ENCODE measurements around the gene RCL1. TPM values are rescaled to one million over a fixed set of nuclear protein-coding genes. Genes with fewer than 3 reads are reported as not detected.

Gene RCL1
- total RNA-seq, 1 experiment from 2014 or later, result 52.2 TPM

GRCh38 chr9:4864234-4864661 lies 71.5 kb downstream of the RCL1 start:
- no peak for TF ChIP-seq EZH2phosphoT487 (IDR thresholded peaks at IDR 0.05; ENCODE audit: borderline replicate concordance, low read length)
- no peak for TF ChIP-seq CTCF (conservative IDR thresholded peaks at IDR 0.05; ENCODE audit: low read depth, low read length)
- no peak for TF ChIP-seq EZH2 (IDR thresholded peaks at IDR 0.05; ENCODE audit: low read length, unreplicated experiment)
- DNase-seq (no peak), ATAC-seq (no peak)
- ChIA-PET POLR2A (ENCODE audit: unreplicated experiment) (no interaction called here), CTCF (no interaction called here)
- no peak overlapping the region for H3K4me3 ChIP-seq (ENCODE audit: low read length)
- peaks cover 39% of the 10 kb centered on the region for H3K4me1 ChIP-seq (ENCODE audit: insufficient read depth, low read length)
- no peaks in the 10 kb centered on the region for H3F3A ChIP-seq (ENCODE audit: low read length, unreplicated experiment)
- no peak overlapping the region for H2AFZ ChIP-seq (ENCODE audit: low read length)
- H3K27ac ChIP-seq (ENCODE audit: low read length), result no peak overlapping the region
- no TSS peak for BruUV-seq (replicated peaks)
- no peaks in the 10 kb centered on the region for H3K9me3 ChIP-seq (ENCODE audit: low read length)
- 0 out of 2 replicates have a peak, but pooled peaks cover 27% of the 10 kb centered on the region for H3K79me2 ChIP-seq (ENCODE audit: low read length)
- H3K4me2 ChIP-seq (ENCODE audit: low read length), result no peak overlapping the region
- no peaks in the 10 kb centered on the region for H3K9me2 ChIP-seq (replicated peaks; ENCODE audit: low read length)
- no peak overlapping the region for H3K9ac ChIP-seq (ENCODE audit: low read length)
- no peaks in the 10 kb centered on the region for H3K27me3 ChIP-seq (ENCODE audit: low read length)
- no peaks in the 10 kb centered on the region for H4K20me1 ChIP-seq (ENCODE audit: low read length)
- intact Hi-C loops (cut with micrococcal nuclease), result no loop called here
- peaks cover 15% of the 10 kb centered on the region for H3K36me3 ChIP-seq (ENCODE audit: low read depth, low read length)

- intact Hi-C loops (cut with micrococcal nuclease), result no loop called here
- H3K27ac ChIP-seq (ENCODE audit: low read length), result no peak overlapping the region
- no TSS peak for BruUV-seq (replicated peaks)
- no peak overlapping the region for H3K9ac ChIP-seq (ENCODE audit: low read length)
- ChIA-PET POLR2A (ENCODE audit: unreplicated experiment) (no interaction called here), CTCF (no interaction called here)
- DNase-seq, result no peak
- H3K79me2 ChIP-seq (ENCODE audit: low read length), result 0 out of 2 replicates have a peak, but pooled peaks cover 27% of the 10 kb centered on the region
- no peak overlapping the region for H3K4me3 ChIP-seq (ENCODE audit: low read length)
- peaks cover 39% of the 10 kb centered on the region for H3K4me1 ChIP-seq (ENCODE audit: insufficient read depth, low read length)
- H3K27me3 ChIP-seq (ENCODE audit: low read length), result no peaks in the 10 kb centered on the region
- no peak overlapping the region for H3K4me2 ChIP-seq (ENCODE audit: low read length)
- no peaks in the 10 kb centered on the region for H3F3A ChIP-seq (ENCODE audit: low read length, unreplicated experiment)
- no peaks in the 10 kb centered on the region for H3K9me3 ChIP-seq (ENCODE audit: low read length)
- H3K36me3 ChIP-seq (ENCODE audit: low read depth, low read length), result peaks cover 15% of the 10 kb centered on the region
- H4K20me1 ChIP-seq (ENCODE audit: low read length), result no peaks in the 10 kb centered on the region
- TF ChIP-seq EZH2phosphoT487 (IDR thresholded peaks at IDR 0.05; ENCODE audit: borderline replicate concordance, low read length) (no peak), CTCF (conservative IDR thresholded peaks at IDR 0.05; ENCODE audit: low read depth, low read length) (no peak), EZH2 (IDR thresholded peaks at IDR 0.05; ENCODE audit: low read length, unreplicated experiment) (no peak)
- no peaks in the 10 kb centered on the region for H3K9me2 ChIP-seq (replicated peaks; ENCODE audit: low read length)
- H2AFZ ChIP-seq (ENCODE audit: low read length), result no peak overlapping the region
- no peak for ATAC-seq
These were observed 72.0 kb downstream of the RCL1 start for GRCh38 chr9:4864698-4865097.

GRCh38 chr9:4865681-4866080 lies 72.9 kb downstream of the RCL1 start:
- peak overlapping the region; percentile 71 for H3K27ac ChIP-seq (ENCODE audit: low read length)
- no peak overlapping the region for H3K9ac ChIP-seq (ENCODE audit: low read length)
- H3K9me3 ChIP-seq (ENCODE audit: low read length), result no peaks in the 10 kb centered on the region
- no peak overlapping the region for H3K4me3 ChIP-seq (ENCODE audit: low read length)
- intact Hi-C loops (cut with micrococcal nuclease), result no loop called here
- peak; percentile 29; the same call in 1 of the 2 replicates for ATAC-seq
- H2AFZ ChIP-seq (ENCODE audit: low read length), result no peak overlapping the region
- H3K4me1 ChIP-seq (ENCODE audit: insufficient read depth, low read length), result peaks cover 39% of the 10 kb centered on the region
- H3K4me2 ChIP-seq (ENCODE audit: low read length), result 0 out of 2 replicates have a peak overlapping the region, but pooled peaks have one; percentile 30
- H3F3A ChIP-seq (ENCODE audit: low read length, unreplicated experiment), result no peaks in the 10 kb centered on the region
- no peaks in the 10 kb centered on the region for H4K20me1 ChIP-seq (ENCODE audit: low read length)
- no peaks in the 10 kb centered on the region for H3K27me3 ChIP-seq (ENCODE audit: low read length)
- no peaks in the 10 kb centered on the region for H3K9me2 ChIP-seq (replicated peaks; ENCODE audit: low read length)
- H3K79me2 ChIP-seq (ENCODE audit: low read length), result 0 out of 2 replicates have a peak, but pooled peaks cover 27% of the 10 kb centered on the region
- ChIA-PET POLR2A (ENCODE audit: unreplicated experiment) (interaction anchor here (0.6 kb wide), 1 partner anchor 14 kb away, joined by 3 read pairs; no protein-coding TSS in a partner anchor), CTCF (interaction anchor here (0.6 kb wide), 1 partner anchor 122 kb away, joined by 4 read pairs; no protein-coding TSS in a partner anchor)
- no peak for TF ChIP-seq EZH2phosphoT487 (IDR thresholded peaks at IDR 0.05; ENCODE audit: borderline replicate concordance, low read length)
- TF ChIP-seq CTCF (conservative IDR thresholded peaks at IDR 0.05; ENCODE audit: low read depth, low read length), result no peak
- TF ChIP-seq EZH2 (IDR thresholded peaks at IDR 0.05; ENCODE audit: low read length, unreplicated experiment), result no peak
- H3K36me3 ChIP-seq (ENCODE audit: low read depth, low read length), result peaks cover 8% of the 10 kb centered on the region
- DNase-seq, result no peak
- BruUV-seq (replicated peaks), result no TSS peak

Data from PC-3 (cell line).